CD4-positive, alpha-beta T cell treated with Interleukin-1 beta for 1 hour (primary cell): ENCODE measurements around the gene ARPC5L.
"Not testable (repeated sequence)": the region's sequence is repeated elsewhere in the genome, so short reads cannot be mapped to it uniquely, and the experiment has no call there.

Source experiments
- DNase-seq, 2 donors: peaks; one replicate each; pipeline ENCODE4 v3.0.0-alpha.2; 2020 to 2022

The ARPC5L gene

GRCh38 chr9:124861342-124862229 is at the start of gene ARPC5L, which contains the start of gene RPL35:
Gene ARPC5L (plus strand): TSS chr9:124862130. CDS start chr9:124869291, 7,161 bp downstream.
Gene RPL35 (minus strand): TSS chr9:124861957. CDS start chr9:124861912, 45 bp downstream.
- DNase-seq: peak; percentile 94 to 95

- DNase-seq: no peak
Measured at GRCh38 chr9:124812441-124812876, 49.5 kb upstream of the ARPC5L start.

GRCh38 chr9:124813041-124813440 is 48.9 kb upstream of the ARPC5L start:
- no peak for DNase-seq

- DNase-seq: no peak
Measured at GRCh38 chr9:124813501-124814163, 48.3 kb upstream of the ARPC5L start.

GRCh38 chr9:124814164-124814535 is 47.8 kb upstream of the ARPC5L start:
- no peak for DNase-seq

GRCh38 chr9:124815601-124816000 is 46.3 kb upstream of the ARPC5L start:
- DNase-seq: no peak

GRCh38 chr9:124818431-124819281 is 43.3 kb upstream of the ARPC5L start:
- DNase-seq: no peak

- DNase-seq: no peak
Measured at GRCh38 chr9:124820698-124821623, 41.0 kb upstream of the ARPC5L start.

- DNase-seq: no peak
Measured at GRCh38 chr9:124828489-124829333, 33.2 kb upstream of the ARPC5L start.

- DNase-seq: no peak
Measured at GRCh38 chr9:124829334-124829669, 32.6 kb upstream of the ARPC5L start.

GRCh38 chr9:124830593-124830992 is 31.3 kb upstream of the ARPC5L start:
- no peak for DNase-seq

- DNase-seq: no peak
Measured at GRCh38 chr9:124831642-124832364, 30.1 kb upstream of the ARPC5L start.

GRCh38 chr9:124834591-124834990 is 27.3 kb upstream of the ARPC5L start:
- no peak for DNase-seq

- no peak for DNase-seq
Measured at GRCh38 chr9:124835026-124835557, 26.8 kb upstream of the ARPC5L start.

GRCh38 chr9:124838132-124838531 is 23.8 kb upstream of the ARPC5L start:
- not testable (repeated sequence) for DNase-seq

- DNase-seq: not testable (repeated sequence)
Measured at GRCh38 chr9:124838567-124839275, 23.2 kb upstream of the ARPC5L start.

- no peak for DNase-seq
Measured at GRCh38 chr9:124839612-124840299, 22.2 kb upstream of the ARPC5L start.

- no peak for DNase-seq
Measured at GRCh38 chr9:124840300-124840833, 21.6 kb upstream of the ARPC5L start.
